Body of pancreas (tissue), 4 donors: ENCODE results near the gene TMEM135. TPM values are rescaled to one million over a fixed set of nuclear protein-coding genes. Genes with fewer than 3 reads are reported as not detected.
"Not testable (repeated sequence)": the region's sequence is repeated elsewhere in the genome, so short reads cannot be mapped to it uniquely, and the experiment has no call there.

Source experiments
- ATAC-seq: fragments of 150-250 bp; one replicate; pipeline ENCODE4 v1.9.1; 2016
- DNase-seq, 4 donors: peaks; one replicate each; pipeline ENCODE4 v3.0.0-alpha.2; 2019
- H3K27ac ChIP-seq, 4 donors: fragments of 200-600 bp; sonication (generic); 1 replicate in 3 of 4; 2 replicates in 1 of 4; pipeline versions ENCODE4 v1.5.1 to v1.6.1; 2016 to 2019; ENCODE audit warnings: mild to moderate bottlenecking in 1 of 4, mixed read lengths in 1 of 4, moderate library complexity in 1 of 4
- H3K27me3 ChIP-seq, 2 donors: fragments of 200-600 bp; sonication (generic); one replicate each; pipeline ENCODE4 v1.6.0; 2016; ENCODE audit warnings: mild to moderate bottlenecking in 1 of 2
- H3K36me3 ChIP-seq, 2 donors: fragments of 200-600 bp; sonication (generic); replicated peaks in 1 of 2; 2 replicates each; pipeline ENCODE4 v1.5.1; 2016; ENCODE audit warnings: low read depth in 2 of 2; ENCODE audit not compliant: insufficient read depth in 1 of 2
- H3K4me1 ChIP-seq: fragments of 200-600 bp; sonication (generic); one replicate; pipeline ENCODE4 v1.6.0; 2016
- H3K4me3 ChIP-seq, 2 donors: fragments of 200-600 bp; sonication (generic); 1 replicate in 1 of 2; 2 replicates in 1 of 2; pipeline ENCODE4 v1.5.1; 2016 to 2019
- H3K9me3 ChIP-seq, 3 donors: fragments of 200-600 bp; sonication (generic); 1 replicate in 2 of 3; 2 replicates in 1 of 3; pipeline ENCODE4 v1.5.1; 2016
- POLR2A ChIP-seq, 3 donors: fragments of 450-650 bp; IDR thresholded peaks; one replicate each; pipeline ENCODE4 v1.6.1; 2016; ENCODE audit warnings: antibody characterized with exemption in 3 of 3, mild to moderate bottlenecking in 2 of 3
- WGBS, 2 donors: methylation state at CpG; one replicate each; pipeline ENCODE4 v1.1.5; 2017; 5-methylcytosine and 5-hydroxymethylcytosine counted together
- intact Hi-C: fragments of 100-400 bp; cut with DNase I; formaldehyde crosslinking; loops from one replicate; pipeline ENCODE4 v1.15.1; 2023
- total RNA-seq, 2 donors: library from RNA; depleted of rRNA; stranded (reverse); fragments of >200 nt; gene quantifications; one replicate each; pipeline ENCODE4 v1.1.0, GENCODE V29; 2016
- TF ChIP-seq, protein P1 (sequence below), 7 experiments: fragments of 450-650 bp in 4 of 7; fragments of 200-600 bp in 3 of 7; sonication (generic) in 3 of 7; IDR thresholded peaks; one replicate each; pipeline ENCODE4 v1.5.1; 2016 to 2019; ENCODE audit warnings: antibody characterized with exemption in 7 of 7

Gene TMEM135
- total RNA-seq, 2 donors from 2014 or later, result 11.2 to 20.1 TPM

DNA sequence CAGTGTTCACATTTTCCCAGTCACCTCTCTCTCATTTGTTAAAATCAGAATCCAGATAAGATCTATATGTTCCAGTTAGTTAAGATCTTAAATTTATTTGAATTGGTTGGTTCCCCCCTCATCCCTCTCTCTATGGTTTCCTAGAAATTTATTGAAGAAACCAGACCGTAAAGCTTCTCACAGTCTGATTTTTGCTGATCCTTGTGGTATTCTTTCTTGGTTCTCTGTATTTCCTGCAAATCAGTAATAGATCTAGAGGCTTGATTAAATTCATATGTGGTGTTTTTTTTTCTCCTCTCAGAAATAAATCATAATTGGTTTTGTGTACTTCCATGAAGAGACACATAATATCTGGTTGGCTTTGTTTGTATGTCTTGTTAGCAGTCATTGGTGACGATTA, 147.5 kb downstream of the TMEM135 start:
- 80 to 84% methylated on average over 2 of the region's 2 CpGs for WGBS, 2 donors
- H3K4me1 ChIP-seq, result no peaks in the 10 kb centered on the region
- no peaks in the 10 kb centered on the region for H3K36me3 ChIP-seq
- no peak overlapping the region for H3K27ac ChIP-seq
- no peak overlapping the region for H3K4me3 ChIP-seq
- DNase-seq (no peak), ATAC-seq (no peak)
- intact Hi-C loops, result no loop called here
- no peaks in the 10 kb centered on the region for H3K27me3 ChIP-seq
- TF ChIP-seq POLR2A (IDR thresholded peaks at IDR 0.05), result no peak
- TF ChIP-seq, protein P1, sequence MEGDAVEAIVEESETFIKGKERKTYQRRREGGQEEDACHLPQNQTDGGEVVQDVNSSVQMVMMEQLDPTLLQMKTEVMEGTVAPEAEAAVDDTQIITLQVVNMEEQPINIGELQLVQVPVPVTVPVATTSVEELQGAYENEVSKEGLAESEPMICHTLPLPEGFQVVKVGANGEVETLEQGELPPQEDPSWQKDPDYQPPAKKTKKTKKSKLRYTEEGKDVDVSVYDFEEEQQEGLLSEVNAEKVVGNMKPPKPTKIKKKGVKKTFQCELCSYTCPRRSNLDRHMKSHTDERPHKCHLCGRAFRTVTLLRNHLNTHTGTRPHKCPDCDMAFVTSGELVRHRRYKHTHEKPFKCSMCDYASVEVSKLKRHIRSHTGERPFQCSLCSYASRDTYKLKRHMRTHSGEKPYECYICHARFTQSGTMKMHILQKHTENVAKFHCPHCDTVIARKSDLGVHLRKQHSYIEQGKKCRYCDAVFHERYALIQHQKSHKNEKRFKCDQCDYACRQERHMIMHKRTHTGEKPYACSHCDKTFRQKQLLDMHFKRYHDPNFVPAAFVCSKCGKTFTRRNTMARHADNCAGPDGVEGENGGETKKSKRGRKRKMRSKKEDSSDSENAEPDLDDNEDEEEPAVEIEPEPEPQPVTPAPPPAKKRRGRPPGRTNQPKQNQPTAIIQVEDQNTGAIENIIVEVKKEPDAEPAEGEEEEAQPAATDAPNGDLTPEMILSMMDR (IDR thresholded peaks at IDR 0.05), result no peak
- H3K9me3 ChIP-seq, result no peaks in the 10 kb centered on the region

DNA sequence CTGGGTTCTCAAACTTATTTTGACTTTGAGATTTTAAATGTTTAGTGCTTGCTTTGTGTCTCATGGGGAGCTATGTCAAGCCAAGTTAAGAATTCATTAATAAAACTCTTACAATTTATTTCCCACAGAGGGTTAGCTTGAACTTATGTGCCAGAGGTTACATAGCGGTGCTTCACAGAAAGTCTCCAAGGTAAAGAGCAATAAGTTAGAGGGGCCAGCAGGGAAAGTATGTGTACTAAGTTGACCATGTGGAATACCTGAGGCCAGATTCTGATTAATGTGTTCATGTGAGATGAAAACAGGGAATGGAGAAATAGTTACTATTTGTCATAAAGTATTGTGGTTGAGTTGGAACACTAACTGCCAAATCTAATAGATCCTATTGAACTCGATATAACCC, 149.3 kb downstream of the TMEM135 start:
- Histone ChIP-seq H3K4me1 (no peaks in the 10 kb centered on the region), H3K36me3 (no peaks in the 10 kb centered on the region), H3K27ac (no peak overlapping the region), H3K27me3 (no peaks in the 10 kb centered on the region), H3K9me3 (no peaks in the 10 kb centered on the region), H3K4me3 (no peak overlapping the region)
- ATAC-seq (no peak), DNase-seq (no peak)
- intact Hi-C loops, result no loop called here
- TF ChIP-seq POLR2A (IDR thresholded peaks at IDR 0.05), result no peak
- TF ChIP-seq, protein P1 (IDR thresholded peaks at IDR 0.05), result no peak
- WGBS, 2 donors, result 90 to 96% methylated on average over 2 of the region's 2 CpGs

DNA sequence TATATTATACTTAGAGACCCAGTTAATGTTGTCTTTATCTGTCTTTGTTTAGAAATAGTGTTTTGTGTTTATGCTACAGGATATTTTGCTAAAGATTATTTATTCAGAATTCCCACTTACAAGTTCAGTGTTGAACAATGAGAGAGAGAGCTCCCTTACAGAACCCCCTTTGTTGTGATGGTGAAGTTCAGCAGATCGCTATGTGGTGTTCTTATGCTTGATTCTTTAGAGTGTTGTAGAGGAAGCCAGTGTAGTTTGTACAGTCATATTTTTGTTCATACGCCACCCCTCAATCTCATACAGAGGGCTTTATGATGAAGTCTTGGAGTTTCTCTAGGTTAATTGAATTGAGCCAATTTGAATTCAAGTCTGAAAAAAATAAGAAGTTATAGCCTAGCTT, 150.2 kb downstream of the TMEM135 start:
- H3K36me3 ChIP-seq, result no peaks in the 10 kb centered on the region
- TF ChIP-seq, protein P1 (IDR thresholded peaks at IDR 0.05), result no peak
- no peak for TF ChIP-seq POLR2A (IDR thresholded peaks at IDR 0.05)
- H3K4me3 ChIP-seq, result no peak overlapping the region
- H3K9me3 ChIP-seq, result no peaks in the 10 kb centered on the region
- 75 to 98% methylated on average over 2 of the region's 2 CpGs for WGBS, 2 donors
- intact Hi-C loops, result no loop called here
- H3K27ac ChIP-seq, result no peak overlapping the region
- H3K4me1 ChIP-seq, result no peaks in the 10 kb centered on the region
- no peaks in the 10 kb centered on the region for H3K27me3 ChIP-seq
- DNase-seq (no peak), ATAC-seq (no peak)

DNA sequence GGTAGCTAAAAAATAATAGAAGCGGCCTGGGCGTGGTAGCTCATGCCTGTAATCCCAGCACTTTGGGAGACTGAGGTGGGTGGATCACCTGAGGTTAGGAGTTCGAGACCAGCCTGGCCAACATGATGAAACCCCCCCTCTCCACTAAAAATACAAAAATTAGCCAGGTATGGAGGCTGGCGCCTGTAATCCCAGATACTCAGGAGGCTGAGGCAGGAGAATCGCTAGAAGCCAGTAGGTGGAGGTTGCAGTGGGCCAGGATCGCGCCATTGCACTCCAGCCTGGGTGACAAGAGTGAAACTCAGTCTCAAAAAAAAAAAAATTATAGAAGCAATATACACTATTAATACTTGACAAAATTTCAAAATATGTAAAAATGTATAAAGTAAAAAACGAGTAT, 150.7 kb downstream of the TMEM135 start:
- ATAC-seq, H3K27ac ChIP-seq, H3K27me3 ChIP-seq, DNase-seq, H3K9me3 ChIP-seq, H3K4me3 ChIP-seq, intact Hi-C loops, H3K36me3 ChIP-seq, H3K4me1 ChIP-seq: not testable (repeated sequence)
- 92% methylated on average over 8 of the region's 8 CpGs for WGBS, 2 donors

DNA sequence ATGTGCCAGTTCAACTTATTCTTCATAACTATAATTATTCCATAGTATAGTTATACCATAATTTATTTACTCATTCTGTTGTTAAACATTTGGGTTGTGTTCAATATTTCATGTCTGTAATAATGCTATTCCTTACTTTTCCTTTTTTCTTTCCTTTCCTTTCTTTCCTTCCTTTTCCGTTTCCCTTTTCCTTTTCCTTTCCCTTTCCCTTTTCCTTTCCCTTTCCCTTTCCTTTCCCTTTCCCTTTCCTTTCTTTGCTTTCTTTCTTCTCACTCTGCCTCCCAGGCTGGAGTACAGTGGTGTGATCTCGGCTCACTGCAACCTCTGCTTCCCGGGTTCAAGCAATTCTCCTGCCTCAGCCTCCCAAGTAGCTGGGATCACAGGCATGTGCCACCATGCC, 151.2 kb downstream of the TMEM135 start:
- 86 to 91% methylated on average over 3 of the region's 3 CpGs for WGBS, 2 donors
- intact Hi-C loops, ATAC-seq, H3K27ac ChIP-seq, H3K36me3 ChIP-seq, H3K9me3 ChIP-seq, DNase-seq, H3K27me3 ChIP-seq, H3K4me1 ChIP-seq, H3K4me3 ChIP-seq: not testable (repeated sequence)

DNA sequence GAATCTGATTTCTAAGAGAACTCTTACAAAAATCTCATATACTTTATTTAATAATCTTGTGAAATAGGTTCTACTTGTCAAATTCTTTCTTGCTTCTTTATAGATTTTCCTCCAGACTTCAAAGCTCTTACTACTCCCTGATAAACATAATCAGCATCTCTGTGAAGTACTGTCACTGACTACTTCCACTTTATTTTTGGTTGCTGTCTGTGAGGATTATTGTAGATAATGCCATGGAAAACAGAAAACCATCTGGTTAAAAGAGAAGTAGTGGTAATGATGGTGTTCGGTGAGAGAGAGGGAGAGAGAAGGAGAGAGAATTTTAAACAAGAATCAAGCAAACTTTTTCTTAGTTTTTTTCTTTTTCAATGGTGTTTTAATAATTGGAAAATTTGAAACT, 152.3 kb downstream of the TMEM135 start:
- intact Hi-C loops, result no loop called here
- Histone ChIP-seq H3K36me3 (no peaks in the 10 kb centered on the region), H3K4me1 (no peaks in the 10 kb centered on the region), H3K27ac (no peak overlapping the region), H3K27me3 (no peaks in the 10 kb centered on the region), H3K4me3 (no peak overlapping the region), H3K9me3 (no peaks in the 10 kb centered on the region)
- DNase-seq (no peak), ATAC-seq (no peak)
- WGBS, 2 donors, result 84 to 85% methylated on average over 1 of the region's 1 CpG
- TF ChIP-seq, protein P1 (IDR thresholded peaks at IDR 0.05), result no peak
- no peak for TF ChIP-seq POLR2A (IDR thresholded peaks at IDR 0.05)
